Rectal smooth muscle tissue (tissue), 1 donor: ENCODE data around the gene C2orf49.
A peak's percentile ranks its signal among the peaks of the same experiment; 100 is the strongest.
"Not testable (repeated sequence)": the region's sequence is repeated elsewhere in the genome, so short reads cannot be mapped to it uniquely, and the experiment has no call there.

ENCODE experiments used
- H3K27ac ChIP-seq: one replicate; pipeline ENCODE4 v1.7.0; 2013; ENCODE audit warnings: low read depth, low read length, inconsistent platforms
- H3K27me3 ChIP-seq: one replicate; pipeline ENCODE4 v1.7.0; 2013; ENCODE audit warnings: low read length; ENCODE audit not compliant: control insufficient read depth, insufficient read depth
- H3K36me3 ChIP-seq: one replicate; pipeline ENCODE4 v1.7.0; 2013; ENCODE audit warnings: low read length; ENCODE audit not compliant: control insufficient read depth, insufficient read depth
- H3K4me1 ChIP-seq: one replicate; pipeline ENCODE4 v1.7.0; 2013; ENCODE audit warnings: low read length; ENCODE audit not compliant: control insufficient read depth, insufficient read depth
- H3K4me3 ChIP-seq: one replicate; pipeline ENCODE4 v1.7.0; 2013; ENCODE audit warnings: low read length
- H3K9ac ChIP-seq: one replicate; pipeline ENCODE4 v1.7.0; 2013; ENCODE audit warnings: low read length

C2orf49 gene

GRCh38 chr2:105324732-105325131, 12.6 kb upstream of the C2orf49 start:
- Histone ChIP-seq H3K4me1 (peaks cover 11% of the 10 kb centered on the region), H3K4me3 (no peak overlapping the region), H3K27ac (no peak overlapping the region)

DNA sequence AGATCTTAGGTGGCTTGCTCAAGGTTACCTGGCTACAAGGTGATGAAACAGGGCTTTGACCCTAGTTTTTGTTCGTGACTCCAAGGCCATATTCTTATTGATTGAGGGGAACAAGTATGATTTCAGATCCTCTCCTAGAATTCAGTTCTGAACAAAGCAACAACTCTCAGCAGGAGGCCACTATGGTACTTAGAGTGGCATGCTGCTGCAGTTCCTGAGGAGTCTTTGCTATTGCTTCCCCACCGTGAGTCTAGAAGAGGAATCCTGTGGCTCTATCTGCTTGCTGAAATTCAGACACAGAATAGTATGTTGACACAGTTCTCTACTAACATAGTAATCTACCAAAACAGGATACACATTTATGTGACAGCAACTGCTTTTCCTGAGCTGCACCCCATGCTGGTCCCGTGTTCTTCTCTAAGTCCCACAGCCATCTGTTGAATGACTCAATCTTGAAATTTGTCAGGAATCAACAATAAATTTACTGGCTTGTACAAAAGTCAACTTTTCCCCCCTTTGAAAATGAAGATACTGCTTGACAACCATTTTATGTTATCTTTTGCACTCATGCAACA, 11.9 kb upstream of the C2orf49 start:
- Histone ChIP-seq H3K4me1 (peaks cover 11% of the 10 kb centered on the region), H3K27ac (no peak overlapping the region), H3K4me3 (no peak overlapping the region), H3K36me3 (no peaks in the 10 kb centered on the region), H3K9ac (no peak overlapping the region), H3K27me3 (no peaks in the 10 kb centered on the region)

More at GRCh38 chr2:105324732-105325131, 12.6 kb upstream of the C2orf49 start:
- Histone ChIP-seq H3K27me3 (no peaks in the 10 kb centered on the region), H3K9ac (no peak overlapping the region), H3K36me3 (no peaks in the 10 kb centered on the region)

DNA sequence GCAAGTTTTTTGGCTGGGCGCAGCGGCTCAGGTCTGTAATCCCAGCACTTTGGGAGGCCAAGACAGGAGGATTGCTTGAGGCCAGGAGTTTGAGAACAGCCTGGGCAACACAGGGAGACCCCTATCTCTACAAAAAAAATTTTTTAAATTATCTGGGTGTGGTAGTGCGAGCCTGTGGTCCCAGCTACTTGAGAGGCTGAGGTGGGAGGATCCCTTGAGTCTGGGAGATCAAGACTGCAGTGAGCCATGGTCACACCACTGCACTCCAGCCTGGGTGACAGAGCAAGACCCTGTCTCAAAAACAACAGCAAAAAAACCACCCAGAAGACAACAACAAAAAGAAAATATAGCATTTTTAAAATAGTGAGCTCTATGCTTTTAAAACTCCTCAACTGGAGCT, 10.1 kb upstream of the C2orf49 start:
- not testable (repeated sequence) for H3K27ac ChIP-seq, H3K4me1 ChIP-seq

GRCh38 chr2:105327690-105328089, 9.7 kb upstream of the C2orf49 start:
- Histone ChIP-seq H3K27me3 (no peaks in the 10 kb centered on the region), H3K36me3 (no peaks in the 10 kb centered on the region), H3K4me1 (peaks cover 8% of the 10 kb centered on the region), H3K27ac (no peak overlapping the region), H3K9ac (no peak overlapping the region), H3K4me3 (peak overlapping the region; percentile 16)

More for the DNA sequence above, 10.1 kb upstream of the C2orf49 start:
- not testable (repeated sequence) for H3K9ac ChIP-seq, H3K36me3 ChIP-seq, H3K4me3 ChIP-seq, H3K27me3 ChIP-seq

DNA sequence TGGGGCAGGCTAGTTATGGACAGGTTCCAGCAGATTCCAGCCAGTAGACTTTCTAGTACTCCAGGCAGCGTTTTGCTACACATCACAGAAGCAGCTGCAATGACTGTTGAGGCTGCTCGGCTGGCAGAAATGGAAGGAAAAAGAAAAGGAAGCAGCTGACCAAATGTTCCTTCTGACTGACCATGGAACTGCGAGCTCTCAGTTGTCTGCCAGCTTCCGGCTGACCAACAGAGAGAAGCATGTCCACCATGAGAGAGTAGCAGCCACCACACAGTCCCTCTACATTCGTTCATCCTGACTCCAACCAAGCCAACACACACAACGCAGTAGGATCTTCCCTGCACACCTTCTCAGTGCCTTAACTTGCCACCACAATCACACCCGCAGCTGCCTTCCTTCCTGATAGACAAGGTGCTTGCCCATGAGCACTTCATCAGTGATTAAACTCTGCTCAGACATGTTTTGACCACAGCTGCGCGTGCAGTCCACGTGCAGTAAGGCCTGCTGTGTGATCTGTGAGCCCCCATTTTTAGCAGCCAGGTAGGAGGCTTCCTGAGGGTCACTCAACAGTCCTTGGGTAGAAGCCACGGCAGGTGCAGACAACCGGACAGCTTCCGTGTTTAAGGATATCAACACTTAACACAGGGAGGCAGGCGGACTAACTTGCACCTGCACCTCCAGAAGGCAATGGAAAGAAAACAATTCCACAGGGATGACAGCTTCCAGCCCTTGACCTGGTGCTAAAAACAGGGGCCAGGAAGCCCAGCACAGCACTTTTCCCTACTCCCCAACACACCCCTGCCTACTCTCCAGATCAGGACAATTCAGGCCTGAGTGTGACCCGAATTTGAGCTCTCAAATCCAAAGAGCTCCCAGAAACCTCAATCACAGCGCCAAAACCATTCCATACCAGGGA, 8.8 kb upstream of the C2orf49 start:
- Histone ChIP-seq H3K4me1 (peaks cover 8% of the 10 kb centered on the region), H3K27ac (peak overlapping the region; percentile 63), H3K9ac (peak overlapping the region; percentile 84), H3K36me3 (no peaks in the 10 kb centered on the region), H3K27me3 (no peaks in the 10 kb centered on the region), H3K4me3 (peak overlapping the region; percentile 74)

- Histone ChIP-seq H3K36me3 (no peaks in the 10 kb centered on the region), H3K4me3 (peak overlapping the region; percentile 74), H3K4me1 (peaks cover 8% of the 10 kb centered on the region), H3K27ac (peak overlapping the region; percentile 63), H3K9ac (peak overlapping the region; percentile 84), H3K27me3 (no peaks in the 10 kb centered on the region)
Observed at GRCh38 chr2:105329197-105329554, 8.2 kb upstream of the C2orf49 start.

GRCh38 chr2:105329561-105330495, 7.5 kb upstream of the C2orf49 start, which contains the start of gene TGFBRAP1:
Gene TGFBRAP1, minus strand, starts transcription at chr2:105329735. Its CDS starts 21,434 bp downstream, at chr2:105308301.
- no peaks in the 10 kb centered on the region for H3K27me3 ChIP-seq

GRCh38 chr2:105330681-105331375, 6.5 kb upstream of the C2orf49 start:
- Histone ChIP-seq H3K9ac (no peak overlapping the region), H3K4me3 (no peak overlapping the region), H3K36me3 (no peaks in the 10 kb centered on the region), H3K27ac (no peak overlapping the region), H3K4me1 (peaks cover 8% of the 10 kb centered on the region), H3K27me3 (no peaks in the 10 kb centered on the region)

More at GRCh38 chr2:105329561-105330495, 7.5 kb upstream of the C2orf49 start, which contains the start of gene TGFBRAP1:
- Histone ChIP-seq H3K4me3 (peak within 1 kb of the TSS; percentile 74), H3K36me3 (no peaks in the 10 kb centered on the region), H3K9ac (peak within 1 kb of the TSS; percentile 84), H3K27ac (peak within 1 kb of the TSS; percentile 73), H3K4me1 (peaks cover 8% of the 10 kb centered on the region)

GRCh38 chr2:105334211-105334610, 3.1 kb upstream of the C2orf49 start:
- no peak overlapping the region for H3K27ac ChIP-seq
- no peak overlapping the region for H3K9ac ChIP-seq
- no peaks in the 10 kb centered on the region for H3K36me3 ChIP-seq
- no peak overlapping the region for H3K4me3 ChIP-seq
- H3K4me1 ChIP-seq: peaks cover 16% of the 10 kb centered on the region
- H3K27me3 ChIP-seq: no peaks in the 10 kb centered on the region

- Histone ChIP-seq H3K4me3 (no peak overlapping the region), H3K27me3 (no peaks in the 10 kb centered on the region), H3K4me1 (peaks cover 16% of the 10 kb centered on the region), H3K27ac (no peak overlapping the region), H3K36me3 (no peaks in the 10 kb centered on the region), H3K9ac (no peak overlapping the region)
Observed at GRCh38 chr2:105335469-105335868, 1.9 kb upstream of the C2orf49 start.

DNA sequence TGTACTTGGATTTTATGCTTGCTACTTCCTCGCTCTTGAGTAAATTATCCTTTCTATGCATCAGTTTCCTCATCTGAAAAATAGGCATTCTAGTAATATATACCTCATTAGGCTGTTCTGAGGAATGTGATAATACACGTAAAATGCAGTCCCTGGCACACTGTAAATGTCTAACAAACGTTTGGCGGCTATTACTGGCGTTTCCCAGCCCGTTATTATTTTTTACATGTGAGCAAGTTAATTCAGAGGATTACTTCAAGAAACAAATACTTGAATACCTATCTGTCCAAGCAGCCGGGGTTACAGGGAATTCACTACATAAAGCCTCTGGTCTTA, 586 bp upstream of the C2orf49 start:
- Histone ChIP-seq H3K27me3 (no peaks in the 10 kb centered on the region), H3K36me3 (peaks cover 6% of the 10 kb centered on the region), H3K9ac (peak overlapping the region; percentile 88), H3K4me1 (peaks cover 16% of the 10 kb centered on the region), H3K27ac (peak overlapping the region; percentile 96), H3K4me3 (peak overlapping the region; percentile 94)
